Effector memory CD8-positive, alpha-beta T cell (primary cell): ENCODE measurements around the gene XAB2.
"Not testable (repeated sequence)": the region's sequence is repeated elsewhere in the genome, so short reads cannot be mapped to it uniquely, and the experiment has no call there.

Experiments
- ATAC-seq: fragments of 150-1000 bp; cut with Tn5 transposase; replicated peaks from 2 replicates; pipeline ENCODE4 v1.10.0; 2021; ENCODE audit warnings: mild to moderate bottlenecking, moderate library complexity
- DNase-seq, 3 experiments: peaks; one replicate each; pipeline ENCODE4 v3.0.0; 2021
- H3K27ac Mint-ChIP-seq, 2 donors: one replicate each; pipeline ENCODE4 v1.8.0; 2022; ENCODE audit warnings: mild to moderate bottlenecking in 2 of 2, mixed read lengths in 2 of 2, moderate library complexity in 2 of 2
- H3K27me3 Mint-ChIP-seq, 2 donors: one replicate each; pipeline ENCODE4 v1.8.0; 2022; ENCODE audit warnings: mixed read lengths in 2 of 2
- H3K36me3 Mint-ChIP-seq: one replicate; pipeline ENCODE4 v1.8.0; 2022; ENCODE audit warnings: mild to moderate bottlenecking, moderate library complexity, mixed read lengths; ENCODE audit not compliant: insufficient read depth
- H3K4me1 Mint-ChIP-seq, 2 donors: one replicate each; pipeline ENCODE4 v1.8.0; 2022; ENCODE audit warnings: low read depth in 2 of 2, mixed read lengths in 2 of 2
- H3K4me3 Mint-ChIP-seq, 2 donors: one replicate each; pipeline ENCODE4 v1.8.0; 2022; ENCODE audit warnings: mild to moderate bottlenecking in 2 of 2, mixed read lengths in 2 of 2, moderate library complexity in 2 of 2
- H3K9me3 Mint-ChIP-seq, 2 donors: one replicate each; pipeline ENCODE4 v1.8.0; 2022; ENCODE audit warnings: mixed read lengths in 2 of 2

The XAB2 gene

DNA sequence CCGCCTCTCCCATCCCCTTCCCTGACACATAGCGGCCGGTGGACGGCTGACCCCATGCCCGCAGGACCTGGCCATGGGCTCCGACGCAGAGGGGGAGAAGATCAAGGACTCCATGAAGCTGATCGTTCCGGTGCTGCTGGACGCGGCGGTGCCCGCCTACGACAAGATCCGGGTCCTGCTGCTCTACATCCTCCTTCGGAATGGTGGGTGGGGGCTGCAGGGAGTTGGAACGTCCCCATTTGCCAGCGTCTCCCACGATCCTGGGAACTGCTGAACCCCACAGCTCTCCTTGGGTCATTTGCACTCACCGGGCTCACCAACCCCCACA is 15.2 kb upstream of the XAB2 start:
- no peak for ATAC-seq
- Mint-ChIP-seq H3K36me3 (peaks cover 15% of the 10 kb centered on the region), H3K4me3 (no peak overlapping the region), H3K9me3 (no peaks in the 10 kb centered on the region), H3K27me3 (no peaks in the 10 kb centered on the region), H3K27ac (no peak overlapping the region), H3K4me1 (peaks cover 8 to 10% of the 10 kb centered on the region in 2 donors)
- DNase-seq, result no peak

DNA sequence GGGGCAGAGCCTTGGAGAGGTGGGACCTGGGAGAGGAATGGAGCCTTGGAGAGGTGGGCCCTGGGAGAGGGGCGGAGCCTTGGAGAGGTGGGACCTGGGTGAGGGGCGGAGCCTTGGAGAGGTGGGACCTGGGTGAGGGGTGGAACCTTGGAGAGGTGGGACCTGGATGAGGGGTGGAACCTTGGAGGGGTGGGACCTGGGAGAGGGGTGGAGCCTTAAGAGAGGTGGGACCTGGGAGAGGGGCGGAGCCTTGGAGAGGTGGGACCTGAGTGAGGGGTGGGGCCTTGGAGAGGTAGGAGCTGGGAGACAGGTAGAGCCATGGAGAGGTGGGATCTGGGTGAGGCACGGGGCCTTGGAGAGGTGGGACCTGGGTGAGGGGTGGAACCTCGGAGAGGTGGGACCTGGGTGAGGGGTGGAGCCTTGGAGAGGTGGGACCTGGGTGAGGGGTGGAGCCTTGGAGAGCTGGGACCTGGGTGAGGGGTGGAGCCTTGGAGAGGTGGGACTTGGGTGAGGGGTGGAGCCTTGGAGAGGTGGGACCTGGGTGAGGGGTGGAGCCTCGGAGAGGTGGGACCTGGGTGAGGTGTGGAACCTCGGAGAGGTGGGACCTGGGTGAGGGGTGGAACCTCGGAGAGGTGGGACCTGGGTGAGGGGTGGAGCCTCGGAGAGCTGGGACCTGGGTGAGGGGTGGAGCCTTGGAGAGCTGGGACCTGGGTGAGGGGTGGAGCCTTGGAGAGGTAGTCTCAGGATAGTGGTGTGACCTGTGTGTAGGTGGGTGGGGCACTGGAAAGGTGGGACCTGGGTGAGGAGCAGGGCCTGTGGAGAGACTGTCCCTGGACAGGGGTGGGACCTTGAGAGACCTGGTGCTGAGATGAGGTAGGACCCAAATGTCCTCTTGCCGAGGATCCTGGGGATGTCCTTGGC is 14.5 kb upstream of the XAB2 start:
- H3K36me3 Mint-ChIP-seq, result peaks cover 15% of the 10 kb centered on the region
- ATAC-seq, H3K27me3 Mint-ChIP-seq, H3K9me3 Mint-ChIP-seq, DNase-seq, H3K4me3 Mint-ChIP-seq: not testable (repeated sequence)
- H3K4me1 Mint-ChIP-seq, result peaks cover 14 to 15% of the 10 kb centered on the region in 2 donors
- peak overlapping the region in 1 of 2 donors; percentile 88 for H3K27ac Mint-ChIP-seq

DNA sequence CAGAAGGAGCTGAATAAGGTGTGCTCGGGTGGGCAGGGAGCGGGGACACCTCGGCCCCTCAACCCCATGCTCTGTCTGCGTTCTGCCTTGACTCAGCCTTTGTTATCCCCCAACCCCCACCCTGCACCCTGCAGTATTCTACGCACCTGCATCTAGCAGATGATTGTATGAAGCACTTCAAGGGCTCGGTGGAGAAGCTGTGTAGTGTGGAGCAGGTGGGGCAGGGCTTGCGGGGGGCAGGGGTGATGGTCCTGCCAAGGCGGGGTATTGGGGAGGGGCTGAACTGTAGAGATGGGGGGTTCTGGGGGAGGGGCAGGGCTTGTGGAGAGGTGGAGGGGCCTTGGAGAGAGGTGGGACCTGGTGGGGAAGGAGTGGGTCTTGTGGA is 13.7 kb upstream of the XAB2 start:
- H3K4me3 Mint-ChIP-seq, result no peak overlapping the region
- H3K36me3 Mint-ChIP-seq, result peaks cover 15% of the 10 kb centered on the region
- ATAC-seq, result no peak
- no peaks in the 10 kb centered on the region for H3K27me3 Mint-ChIP-seq
- H3K9me3 Mint-ChIP-seq, result no peaks in the 10 kb centered on the region
- DNase-seq, result no peak
- peaks cover 15 to 17% of the 10 kb centered on the region in 2 donors for H3K4me1 Mint-ChIP-seq
- peak overlapping the region in 1 of 2 donors; percentile 88 for H3K27ac Mint-ChIP-seq

DNA sequence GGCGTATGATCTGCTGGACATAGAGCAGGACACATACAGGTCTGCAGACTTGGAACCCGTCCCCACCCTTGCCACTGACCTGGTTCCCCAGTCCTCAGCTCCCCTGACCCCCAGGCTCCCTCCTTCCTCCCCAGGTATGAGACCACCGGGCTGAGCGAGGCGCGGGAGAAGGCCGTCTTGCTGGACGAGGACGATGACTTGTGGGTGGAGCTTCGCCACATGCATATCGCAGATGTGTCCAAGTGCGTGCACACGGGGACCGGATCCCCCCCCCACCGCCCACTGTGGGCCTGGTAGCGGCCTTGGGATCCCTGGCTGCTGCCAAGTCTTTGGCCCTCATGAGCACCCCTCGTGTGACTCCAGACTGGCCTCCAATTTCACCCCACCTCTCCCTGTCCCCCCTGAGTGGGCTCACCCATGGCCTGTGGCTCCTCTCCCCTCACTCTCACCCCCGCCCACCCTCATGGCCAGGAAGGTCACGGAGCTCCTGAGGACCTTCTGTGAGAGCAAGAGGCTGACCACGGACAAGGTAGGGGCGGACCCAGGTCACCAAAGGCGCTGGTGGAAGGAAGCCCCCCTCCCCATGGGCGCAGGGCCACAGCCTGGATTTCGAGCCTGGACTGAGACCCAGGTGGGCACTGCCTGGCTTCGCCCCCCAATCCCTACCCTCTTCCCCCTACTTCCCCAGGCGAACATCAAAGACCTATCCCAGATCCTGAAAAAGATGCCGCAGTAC is 13.1 kb upstream of the XAB2 start:
- no peaks in the 10 kb centered on the region for H3K9me3 Mint-ChIP-seq
- no peaks in the 10 kb centered on the region for H3K27me3 Mint-ChIP-seq
- H3K4me3 Mint-ChIP-seq, result no peak overlapping the region
- DNase-seq (no peak), ATAC-seq (no peak)
- peaks cover 20% of the 10 kb centered on the region for H3K36me3 Mint-ChIP-seq
- H3K4me1 Mint-ChIP-seq, result peaks cover 15 to 21% of the 10 kb centered on the region in 2 donors
- H3K27ac Mint-ChIP-seq, result no peak overlapping the region

DNA sequence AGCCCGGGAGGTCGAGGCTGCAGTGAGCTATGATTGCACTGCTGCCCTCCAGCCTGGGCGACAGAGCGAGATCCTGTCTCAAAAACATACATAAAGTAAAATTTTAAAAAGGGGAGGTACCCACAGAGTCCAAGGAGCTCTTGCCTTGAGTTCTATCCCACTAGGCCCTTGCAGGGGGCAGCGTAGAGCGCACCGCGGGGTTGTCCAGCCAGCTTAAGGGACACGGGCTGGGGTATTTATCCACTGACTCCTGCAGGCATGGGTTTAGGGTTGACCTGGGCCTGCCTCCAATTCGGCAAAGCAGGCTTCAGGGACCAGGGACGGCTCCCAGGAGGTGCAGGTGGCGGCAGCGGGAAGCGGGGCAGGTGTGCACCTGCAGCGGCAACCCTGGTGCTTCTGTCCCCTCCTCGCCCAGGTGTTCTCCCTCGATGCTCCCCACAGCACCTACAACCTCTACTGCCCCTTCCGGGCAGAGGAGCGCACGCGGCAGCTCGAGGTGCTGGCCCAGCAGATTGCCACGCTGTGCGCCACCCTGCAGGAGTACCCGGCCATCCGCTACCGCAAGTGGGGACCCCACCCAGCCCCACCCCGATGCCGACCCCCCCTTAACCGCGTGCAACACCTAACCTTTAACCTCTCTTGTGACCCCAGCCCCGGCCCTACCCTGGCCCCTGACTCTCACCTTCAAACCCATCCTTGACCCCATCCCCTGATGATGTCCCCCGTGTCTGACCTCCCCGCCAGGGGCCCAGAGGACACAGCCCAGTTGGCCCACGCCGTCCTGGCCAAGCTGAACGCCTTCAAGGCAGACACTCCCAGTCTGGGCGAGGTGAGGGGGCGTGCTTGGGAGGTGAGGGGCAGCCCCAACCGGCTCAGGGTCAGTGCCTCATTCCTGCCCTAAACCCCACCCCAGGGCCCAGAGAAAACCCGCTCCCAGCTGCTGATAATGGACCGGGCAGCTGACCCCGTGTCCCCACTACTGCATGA is 12.2 kb upstream of the XAB2 start:
- DNase-seq, result no peak
- Mint-ChIP-seq H3K27me3 (no peaks in the 10 kb centered on the region), H3K9me3 (no peaks in the 10 kb centered on the region), H3K4me3 (no peak overlapping the region), H3K36me3 (peaks cover 28% of the 10 kb centered on the region), H3K27ac (no peak overlapping the region), H3K4me1 (peaks cover 15 to 26% of the 10 kb centered on the region in 2 donors)
- no peak for ATAC-seq

DNA sequence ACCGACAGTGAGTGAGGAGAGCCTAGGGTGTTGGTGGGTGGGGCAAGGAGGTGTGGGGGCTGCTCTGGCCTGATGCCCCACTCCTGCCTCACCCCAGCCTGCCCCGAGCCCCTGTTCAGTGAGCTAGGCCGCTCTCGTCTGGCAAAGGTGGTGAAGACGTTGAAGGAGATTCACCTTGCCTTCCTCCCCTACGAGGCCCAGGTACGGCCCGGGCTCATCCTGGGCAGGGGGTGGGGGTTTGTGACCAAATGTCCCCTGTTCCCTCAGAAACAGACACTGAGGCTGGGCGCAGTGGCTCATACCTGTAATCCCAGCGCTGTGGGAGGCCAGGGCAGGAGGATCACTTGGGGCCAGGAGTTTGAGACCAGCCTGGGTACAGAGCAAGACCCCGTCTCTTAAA is 11.5 kb upstream of the XAB2 start:
- Mint-ChIP-seq H3K4me1 (peaks cover 15 to 30% of the 10 kb centered on the region in 2 donors), H3K27ac (no peak overlapping the region), H3K4me3 (peak overlapping the region in 1 of 2 donors; percentile 31)

DNA sequence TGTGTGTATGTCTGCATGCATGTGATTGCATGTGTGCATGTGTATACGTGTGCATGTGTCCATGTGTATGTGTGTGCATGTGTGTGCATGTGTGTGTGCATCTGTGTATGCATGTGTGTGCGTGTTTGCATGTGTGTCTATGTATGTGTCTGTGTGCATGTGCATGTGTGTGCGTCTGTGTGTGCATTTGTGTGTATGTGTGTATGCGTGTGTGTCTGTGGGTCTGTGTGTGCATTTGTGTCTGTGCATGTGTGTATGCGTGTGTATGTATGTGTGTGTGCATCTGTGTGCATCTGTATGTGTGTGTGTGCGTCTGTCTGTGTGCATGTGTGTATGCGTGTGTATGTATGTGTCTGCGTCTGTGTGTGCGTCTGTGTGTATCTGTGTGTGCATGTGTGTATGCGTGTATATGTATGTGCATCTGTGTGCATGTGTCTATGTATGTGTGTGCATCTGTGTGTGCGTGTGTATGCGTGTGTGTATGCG is 10.6 kb upstream of the XAB2 start:
- Mint-ChIP-seq H3K9me3 (no peaks in the 10 kb centered on the region), H3K4me3 (peak overlapping the region in 1 of 2 donors; percentile 10), H3K36me3 (peaks cover 29% of the 10 kb centered on the region), H3K4me1 (peaks cover 20 to 30% of the 10 kb centered on the region in 2 donors), H3K27me3 (no peaks in the 10 kb centered on the region), H3K27ac (peak overlapping the region; percentile 13 to 65)
- ATAC-seq (no peak), DNase-seq (no peak)

More for the DNA sequence above, 11.5 kb upstream of the XAB2 start:
- H3K36me3 Mint-ChIP-seq, result peaks cover 30% of the 10 kb centered on the region
- DNase-seq, result no peak
- H3K9me3 Mint-ChIP-seq, result no peaks in the 10 kb centered on the region
- ATAC-seq, result no peak
- no peaks in the 10 kb centered on the region for H3K27me3 Mint-ChIP-seq

DNA sequence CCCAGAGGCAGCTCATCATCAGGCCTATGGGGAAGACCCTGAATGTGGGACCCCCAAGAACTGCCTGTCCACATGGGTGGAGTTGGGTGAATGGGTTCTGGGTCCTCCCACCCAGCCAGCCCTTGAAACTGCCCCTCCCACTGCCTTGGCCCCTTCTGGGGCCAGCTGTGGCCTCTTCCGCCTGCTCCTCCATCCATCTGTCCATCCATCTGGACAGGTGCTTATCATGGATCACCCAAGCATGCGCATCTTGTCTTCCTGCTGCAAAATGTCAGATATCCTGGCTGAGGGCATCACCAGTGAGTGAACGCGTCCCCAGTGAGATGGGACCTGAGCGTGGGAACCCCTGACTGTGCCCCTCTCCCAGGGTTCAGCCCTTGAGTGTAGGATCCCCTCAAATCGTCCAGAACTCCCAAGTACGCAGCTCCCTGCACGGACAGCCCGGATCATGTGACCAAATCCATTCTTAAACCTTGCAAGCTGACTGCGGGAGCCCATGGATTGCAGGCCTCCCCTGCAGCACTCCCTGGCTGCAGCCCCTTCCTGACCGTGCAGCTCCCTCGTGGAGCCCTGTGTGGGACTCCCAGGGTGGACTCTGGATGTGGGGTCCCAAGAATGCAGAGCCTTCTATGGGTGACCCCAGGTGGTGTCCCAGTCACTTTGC is 9.6 kb upstream of the XAB2 start:
- Mint-ChIP-seq H3K36me3 (peaks cover 26% of the 10 kb centered on the region), H3K4me3 (peak overlapping the region in 1 of 2 donors; percentile 83), H3K27me3 (no peaks in the 10 kb centered on the region), H3K27ac (peak overlapping the region in 1 of 2 donors; percentile 65), H3K9me3 (no peaks in the 10 kb centered on the region), H3K4me1 (peaks cover 23 to 30% of the 10 kb centered on the region in 2 donors)
- ATAC-seq (no peak), DNase-seq (no peak)

DNA sequence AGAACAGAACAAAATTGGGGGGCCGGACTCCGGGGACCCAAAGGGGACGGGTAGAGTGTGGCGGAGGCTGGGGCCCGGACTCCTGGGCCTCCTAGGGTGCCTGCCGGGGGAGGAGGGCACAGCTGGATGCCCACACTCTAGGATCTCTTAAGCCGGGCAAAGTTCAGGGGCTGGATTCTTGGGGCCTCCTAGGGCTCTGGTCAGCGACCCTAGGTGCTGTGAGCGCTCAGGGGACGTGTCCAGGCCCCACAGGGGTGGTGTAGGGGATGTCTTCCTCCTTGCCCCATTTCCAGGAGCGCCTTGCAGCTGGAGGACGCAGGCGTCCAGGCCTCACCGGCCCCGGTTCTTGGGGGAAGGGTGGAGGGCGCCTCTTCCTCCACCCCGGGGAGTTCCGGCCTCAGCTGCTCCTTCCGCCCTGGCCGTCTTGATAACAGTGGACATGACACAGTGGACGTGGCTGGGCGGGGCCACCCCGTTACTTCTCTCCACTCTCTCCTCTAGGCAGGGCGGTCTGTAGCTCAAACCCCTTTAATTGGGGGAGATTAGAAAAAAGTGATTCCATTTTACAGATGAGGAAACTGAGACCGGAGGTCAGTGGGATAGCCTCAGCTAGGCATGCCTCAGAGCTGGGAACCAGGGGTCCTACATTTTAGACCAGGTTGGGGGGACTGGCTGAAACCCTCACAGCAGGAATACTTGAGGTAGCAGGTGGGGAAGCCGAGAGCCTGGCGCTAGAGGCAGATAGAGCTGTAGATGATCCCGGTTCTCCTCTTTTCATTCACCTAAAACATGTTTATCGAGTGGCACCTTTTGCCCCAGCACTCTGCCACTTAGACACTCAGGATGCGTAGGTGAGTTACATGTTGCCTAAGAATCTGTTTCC is 8.3 kb upstream of the XAB2 start:
- ATAC-seq, result peak; percentile 21
- Mint-ChIP-seq H3K4me3 (peak overlapping the region; percentile 83 to 86), H3K27me3 (no peaks in the 10 kb centered on the region), H3K4me1 (peaks cover 23 to 30% of the 10 kb centered on the region in 2 donors), H3K36me3 (peaks cover 33% of the 10 kb centered on the region), H3K9me3 (no peaks in the 10 kb centered on the region), H3K27ac (peak overlapping the region; percentile 94)
- DNase-seq, result no peak

DNA sequence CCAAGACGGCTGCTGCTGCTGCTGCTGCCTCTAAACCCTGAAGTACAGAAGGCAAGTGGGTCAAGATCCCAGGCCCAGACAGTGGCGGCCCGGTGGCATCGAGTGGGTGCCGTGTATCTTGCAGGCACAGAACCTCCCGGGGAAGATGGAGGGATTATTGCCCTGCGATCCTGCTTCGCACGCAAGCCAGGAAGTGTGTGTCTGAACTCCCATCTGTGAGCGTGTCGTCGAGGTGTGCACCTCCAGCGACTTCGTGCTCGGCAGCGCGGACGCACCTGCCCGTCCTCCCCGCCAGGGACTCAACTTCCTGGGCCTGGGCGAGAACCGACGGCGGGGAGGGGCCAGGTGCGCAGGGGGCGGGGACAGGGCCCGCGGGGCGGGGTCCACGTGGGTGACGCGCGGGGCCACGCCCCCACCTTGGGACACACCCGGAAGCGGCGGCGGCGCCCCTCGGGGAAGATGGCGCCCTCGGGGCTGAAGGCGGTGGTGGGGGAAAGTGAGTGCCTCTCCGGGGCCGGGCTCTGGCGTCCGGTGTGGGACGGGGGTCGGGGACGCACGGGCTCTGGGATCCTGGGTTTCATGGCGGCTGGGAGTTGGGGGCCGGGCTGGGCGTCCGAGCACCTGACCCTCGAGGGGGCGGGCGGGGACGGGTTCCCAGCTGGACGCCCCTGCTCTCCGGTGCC is 7.5 kb upstream of the XAB2 start, which contains the start of gene STXBP2:
TSS of gene STXBP2 (plus strand) at position 420 of the 683 bp plus-strand sequence. CDS start at position 460, 40 bp downstream.
- Mint-ChIP-seq H3K27ac (peak within 1 kb of the TSS; percentile 94), H3K27me3 (no peaks in the 10 kb centered on the region), H3K4me3 (peak within 1 kb of the TSS; percentile 83 to 86), H3K9me3 (no peaks in the 10 kb centered on the region), H3K4me1 (peaks cover 23 to 30% of the 10 kb centered on the region in 2 donors), H3K36me3 (peaks cover 36% of the 10 kb centered on the region)
- DNase-seq (peak; percentile 86 to 92 (median 91)), ATAC-seq (peak; percentile 96)

DNA sequence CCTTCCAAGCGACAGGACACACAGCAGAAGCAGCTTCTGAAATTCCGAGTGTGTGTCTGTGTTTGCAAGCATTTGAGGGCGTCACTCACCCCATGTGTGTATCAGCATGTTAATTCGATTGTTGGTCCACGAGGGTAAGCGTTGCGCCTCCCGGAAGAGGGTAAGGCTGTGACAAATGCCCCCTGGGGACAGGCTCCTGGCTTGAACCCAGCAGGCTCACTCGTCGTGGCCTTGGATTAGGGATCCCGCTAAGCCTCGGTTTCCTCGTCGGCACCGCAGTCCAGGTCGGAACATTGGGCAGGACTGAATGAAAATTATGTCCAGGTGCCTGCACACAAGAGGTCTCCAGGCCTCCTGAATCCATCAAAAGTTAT is 7.0 kb upstream of the XAB2 start:
- no peak for ATAC-seq
- peak overlapping the region; percentile 83 to 86 for H3K4me3 Mint-ChIP-seq
- H3K9me3 Mint-ChIP-seq, result no peaks in the 10 kb centered on the region
- H3K4me1 Mint-ChIP-seq, result peaks cover 23 to 30% of the 10 kb centered on the region in 2 donors
- H3K27ac Mint-ChIP-seq, result peak overlapping the region; percentile 94
- H3K27me3 Mint-ChIP-seq, result no peaks in the 10 kb centered on the region
- H3K36me3 Mint-ChIP-seq, result peaks cover 36% of the 10 kb centered on the region
- no peak for DNase-seq
